Measurements from ENCODE around the gene TSPEAR. TPM values are rescaled to one million over a fixed set of nuclear protein-coding genes. Genes with fewer than 3 reads are reported as not detected.

Gene TSPEAR
- total RNA-seq, 4 donors from 2014 or later, result 0.18 to 0.69 (median 0.51) TPM; not detected in 1

GRCh38 chr21:44497703-44498126, 213.7 kb downstream of the TSPEAR start:
- H3K27ac ChIP-seq, result no peak overlapping the region
- intact Hi-C loops (cut with DNase I; ENCODE audit: low total_unique reads), result no loop called here
- no peaks in the 10 kb centered on the region for H3K9me3 ChIP-seq
- no peak for TF ChIP-seq CTCF (IDR thresholded peaks at IDR 0.05)
- no peak for TF ChIP-seq POLR2A (IDR thresholded peaks at IDR 0.05)
- no peak for DNase-seq
- H3K4me3 ChIP-seq, result no peak overlapping the region
- no peaks in the 10 kb centered on the region for H3K36me3 ChIP-seq
- H3K4me1 ChIP-seq, result no peaks in the 10 kb centered on the region
- no peaks in the 10 kb centered on the region for H3K27me3 ChIP-seq

- Histone ChIP-seq H3K27me3 (no peaks in the 10 kb centered on the region), H3K27ac (no peak overlapping the region), H3K9me3 (no peaks in the 10 kb centered on the region), H3K4me1 (no peaks in the 10 kb centered on the region), H3K36me3 (no peaks in the 10 kb centered on the region), H3K4me3 (no peak overlapping the region)
- no peak for DNase-seq
- intact Hi-C loops (cut with DNase I; ENCODE audit: low total_unique reads), result no loop called here
- no peak for TF ChIP-seq POLR2A (IDR thresholded peaks at IDR 0.05)
- no peak for TF ChIP-seq CTCF (IDR thresholded peaks at IDR 0.05)
Observed at GRCh38 chr21:44496564-44497550, 214.5 kb downstream of the TSPEAR start.

DNA sequence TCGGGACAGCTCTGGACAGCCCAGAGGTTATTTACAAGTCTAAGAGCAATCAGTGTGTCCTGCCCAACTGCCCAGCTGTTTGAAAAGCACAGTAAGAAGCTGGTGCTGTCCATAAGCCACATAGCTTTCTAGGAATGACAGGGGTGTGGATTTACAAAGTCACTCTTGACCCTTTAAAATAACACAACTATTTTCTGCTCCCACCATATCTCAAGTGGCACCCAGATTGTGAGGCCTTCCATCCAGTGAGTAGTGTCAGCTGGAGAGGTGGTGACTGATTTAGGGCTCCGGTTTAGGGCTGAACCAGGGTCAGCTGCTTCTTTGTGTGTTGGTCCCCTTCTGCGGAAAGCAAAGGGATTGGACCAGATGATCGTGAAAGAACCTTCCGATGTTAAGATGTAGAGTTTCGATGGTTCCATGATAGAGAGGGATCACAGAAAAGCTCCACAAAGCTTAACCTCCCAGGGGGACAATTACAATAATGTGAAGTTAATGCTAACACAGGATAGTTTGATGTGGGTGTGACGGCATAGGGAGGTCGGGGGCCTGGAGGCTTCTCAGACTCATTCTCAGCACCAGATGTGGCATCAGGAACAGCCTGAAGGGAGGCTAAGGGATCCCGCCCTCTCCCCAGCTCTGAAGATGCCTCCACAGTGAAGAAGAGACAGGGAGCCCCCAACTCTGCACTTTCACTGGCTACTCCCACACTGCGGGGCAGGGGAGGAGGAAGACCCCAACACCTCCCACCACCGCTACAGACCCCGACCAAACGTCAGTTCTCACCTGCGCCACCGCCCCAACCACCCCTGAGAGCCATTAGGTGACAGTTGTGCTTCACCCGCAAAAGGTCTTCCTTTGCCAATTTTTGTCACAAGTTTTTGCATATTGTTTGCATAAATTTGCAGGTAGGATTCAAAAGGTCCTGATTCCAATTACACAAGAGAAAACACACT, 215.5 kb downstream of the TSPEAR start:
- DNase-seq, result no peak
- H3K27me3 ChIP-seq, result no peaks in the 10 kb centered on the region
- H3K27ac ChIP-seq, result no peak overlapping the region
- H3K4me1 ChIP-seq, result no peaks in the 10 kb centered on the region
- TF ChIP-seq CTCF (IDR thresholded peaks at IDR 0.05) (no peak), POLR2A (IDR thresholded peaks at IDR 0.05) (no peak)
- intact Hi-C loops (cut with DNase I; ENCODE audit: low total_unique reads), result no loop called here
- no peak overlapping the region for H3K4me3 ChIP-seq
- no peaks in the 10 kb centered on the region for H3K36me3 ChIP-seq
- no peaks in the 10 kb centered on the region for H3K9me3 ChIP-seq

GRCh38 chr21:44494956-44495355, 216.4 kb downstream of the TSPEAR start:
- Histone ChIP-seq H3K27ac (no peak overlapping the region), H3K27me3 (no peaks in the 10 kb centered on the region), H3K4me3 (no peak overlapping the region), H3K4me1 (no peaks in the 10 kb centered on the region), H3K36me3 (no peaks in the 10 kb centered on the region), H3K9me3 (no peaks in the 10 kb centered on the region)
- intact Hi-C loops (cut with DNase I; ENCODE audit: low total_unique reads), result no loop called here
- TF ChIP-seq CTCF (IDR thresholded peaks at IDR 0.05) (no peak), POLR2A (IDR thresholded peaks at IDR 0.05) (no peak)
- no peak for DNase-seq
